ENCODE results near the gene KLHL29.

Gene KLHL29

GRCh38 chr2:23386339-23387220 lies 1.6 kb downstream of the KLHL29 start:
- peaks cover 54% of the 10 kb centered on the region for H3K27me3 ChIP-seq (ENCODE audit: insufficient read depth, poor library complexity, severe bottlenecking)
- no peak for DNase-seq (ENCODE audit: low read depth in 1 of 2, low spot score in 1 of 2)
- H3K4me3 ChIP-seq (replicated peaks; ENCODE audit: insufficient read depth, low read length), result no peak overlapping the region
- H3K27ac ChIP-seq (replicated peaks), result no peak overlapping the region
- TF ChIP-seq SPI1 (IDR thresholded peaks at IDR 0.05; ENCODE audit: borderline replicate concordance, low read depth) (no peak), GABPA (IDR thresholded peaks at IDR 0.05; ENCODE audit: low read depth) (no peak), CTCF (IDR thresholded peaks at IDR 0.05; ENCODE audit: insufficient read depth, low read length) (no peak)

DNA sequence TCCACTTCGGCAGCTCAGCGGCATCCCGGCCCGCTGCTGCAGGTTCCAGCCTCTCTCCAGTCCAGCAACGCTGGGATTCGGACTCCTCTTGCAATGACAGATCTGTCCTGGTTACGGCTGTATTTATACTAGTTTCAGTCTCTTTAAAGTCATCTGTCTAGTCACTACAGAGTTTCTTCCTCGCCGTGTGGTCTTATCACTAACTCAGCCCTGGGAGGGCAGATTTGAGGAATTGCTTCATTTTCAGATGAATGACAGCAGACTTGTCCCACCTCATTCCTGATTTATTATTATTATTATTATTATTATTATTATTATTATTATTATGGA lies 2.2 kb downstream of the KLHL29 start:
- no peak overlapping the region for H3K4me3 ChIP-seq (replicated peaks; ENCODE audit: insufficient read depth, low read length)
- TF ChIP-seq SPI1 (IDR thresholded peaks at IDR 0.05; ENCODE audit: borderline replicate concordance, low read depth) (no peak), GABPA (IDR thresholded peaks at IDR 0.05; ENCODE audit: low read depth) (no peak), POLR2AphosphoS5 (IDR thresholded peaks at IDR 0.05; ENCODE audit: low read depth) (no peak), CTCF (IDR thresholded peaks at IDR 0.05; ENCODE audit: insufficient read depth, low read length) (no peak)
- TF ChIP-seq, protein P1, sequence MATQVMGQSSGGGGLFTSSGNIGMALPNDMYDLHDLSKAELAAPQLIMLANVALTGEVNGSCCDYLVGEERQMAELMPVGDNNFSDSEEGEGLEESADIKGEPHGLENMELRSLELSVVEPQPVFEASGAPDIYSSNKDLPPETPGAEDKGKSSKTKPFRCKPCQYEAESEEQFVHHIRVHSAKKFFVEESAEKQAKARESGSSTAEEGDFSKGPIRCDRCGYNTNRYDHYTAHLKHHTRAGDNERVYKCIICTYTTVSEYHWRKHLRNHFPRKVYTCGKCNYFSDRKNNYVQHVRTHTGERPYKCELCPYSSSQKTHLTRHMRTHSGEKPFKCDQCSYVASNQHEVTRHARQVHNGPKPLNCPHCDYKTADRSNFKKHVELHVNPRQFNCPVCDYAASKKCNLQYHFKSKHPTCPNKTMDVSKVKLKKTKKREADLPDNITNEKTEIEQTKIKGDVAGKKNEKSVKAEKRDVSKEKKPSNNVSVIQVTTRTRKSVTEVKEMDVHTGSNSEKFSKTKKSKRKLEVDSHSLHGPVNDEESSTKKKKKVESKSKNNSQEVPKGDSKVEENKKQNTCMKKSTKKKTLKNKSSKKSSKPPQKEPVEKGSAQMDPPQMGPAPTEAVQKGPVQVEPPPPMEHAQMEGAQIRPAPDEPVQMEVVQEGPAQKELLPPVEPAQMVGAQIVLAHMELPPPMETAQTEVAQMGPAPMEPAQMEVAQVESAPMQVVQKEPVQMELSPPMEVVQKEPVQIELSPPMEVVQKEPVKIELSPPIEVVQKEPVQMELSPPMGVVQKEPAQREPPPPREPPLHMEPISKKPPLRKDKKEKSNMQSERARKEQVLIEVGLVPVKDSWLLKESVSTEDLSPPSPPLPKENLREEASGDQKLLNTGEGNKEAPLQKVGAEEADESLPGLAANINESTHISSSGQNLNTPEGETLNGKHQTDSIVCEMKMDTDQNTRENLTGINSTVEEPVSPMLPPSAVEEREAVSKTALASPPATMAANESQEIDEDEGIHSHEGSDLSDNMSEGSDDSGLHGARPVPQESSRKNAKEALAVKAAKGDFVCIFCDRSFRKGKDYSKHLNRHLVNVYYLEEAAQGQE (IDR thresholded peaks at IDR 0.05; ENCODE audit: insufficient replicate concordance, low read depth), result no peak
- peaks cover 55% of the 10 kb centered on the region for H3K27me3 ChIP-seq (ENCODE audit: insufficient read depth, poor library complexity, severe bottlenecking)
- no peak for DNase-seq (ENCODE audit: low read depth in 1 of 2, low spot score in 1 of 2)
- no peak overlapping the region for H3K27ac ChIP-seq (replicated peaks)

DNA sequence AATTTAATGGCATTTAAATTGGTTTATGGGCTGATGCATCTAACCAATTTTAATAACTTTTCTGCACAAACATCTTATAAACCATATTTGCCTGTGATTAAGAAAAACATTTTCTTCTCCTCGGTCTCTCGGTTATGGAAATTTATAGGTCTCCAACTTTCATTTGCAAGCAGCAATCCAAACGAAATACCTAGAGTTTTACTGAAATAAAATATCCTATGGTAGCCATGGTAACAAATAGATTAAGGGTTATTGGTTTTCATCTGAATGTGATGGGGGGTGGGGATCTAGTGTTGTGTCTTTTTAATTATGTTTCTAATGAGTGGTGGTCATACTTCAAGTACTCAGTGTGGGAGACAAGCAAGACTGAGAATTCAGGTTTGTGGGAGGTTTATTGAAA lies 2.9 kb downstream of the KLHL29 start:
- no peak overlapping the region for H3K4me3 ChIP-seq (replicated peaks; ENCODE audit: insufficient read depth, low read length)
- peaks cover 55% of the 10 kb centered on the region for H3K27me3 ChIP-seq (ENCODE audit: insufficient read depth, poor library complexity, severe bottlenecking)
- no peak overlapping the region for H3K27ac ChIP-seq (replicated peaks)
- no peak for TF ChIP-seq GABPA (IDR thresholded peaks at IDR 0.05; ENCODE audit: low read depth)
- TF ChIP-seq CTCF (IDR thresholded peaks at IDR 0.05; ENCODE audit: insufficient read depth, low read length), result no peak
- TF ChIP-seq, protein P1 (IDR thresholded peaks at IDR 0.05; ENCODE audit: insufficient replicate concordance, low read depth), result no peak
- TF ChIP-seq SPI1 (IDR thresholded peaks at IDR 0.05; ENCODE audit: borderline replicate concordance, low read depth), result no peak
- TF ChIP-seq POLR2AphosphoS5 (IDR thresholded peaks at IDR 0.05; ENCODE audit: low read depth), result no peak
- no peak for DNase-seq (ENCODE audit: low read depth in 1 of 2, low spot score in 1 of 2)

All from HL-60 (cell line).